MM.1S (cell line): Measurements from ENCODE around the gene APPL2.

Source experiments
- DNase-seq: peaks from one replicate; pipeline ENCODE4 v3.0.0-alpha.2; 2015
- H2AFZ ChIP-seq: fragments of 300-600 bp; sonication (generic); 2 replicates; pipeline ENCODE4 v1.6.0; 2016; ENCODE audit warnings: antibody characterized with exemption, low read length
- H3F3A ChIP-seq: fragments of 300-600 bp; sonication (generic); 2 replicates; pipeline ENCODE4 v1.6.1; 2016; ENCODE audit warnings: mild to moderate bottlenecking, antibody characterized with exemption, low read length, moderate library complexity, mixed read lengths; ENCODE audit not compliant: insufficient read depth
- H3K27ac ChIP-seq: fragments of 300-600 bp; sonication (generic); 2 replicates; pipeline ENCODE4 v1.5.1; 2016; ENCODE audit warnings: mild to moderate bottlenecking, low read length
- H3K27me3 ChIP-seq: fragments of 300-600 bp; sonication (generic); replicated peaks from 2 replicates; pipeline ENCODE4 v1.6.0; 2016; ENCODE audit warnings: low read length; ENCODE audit not compliant: insufficient read depth
- H3K36me3 ChIP-seq: fragments of 300-600 bp; sonication (generic); replicated peaks from 2 replicates; pipeline ENCODE4 v1.6.1; 2016; ENCODE audit warnings: mild to moderate bottlenecking, low read length, mixed read lengths; ENCODE audit not compliant: insufficient read depth
- H3K4me1 ChIP-seq: fragments of 300-600 bp; sonication (generic); 2 replicates; pipeline ENCODE4 v1.6.1; 2016; ENCODE audit warnings: low read length, mixed read lengths
- H3K4me2 ChIP-seq: fragments of 300-600 bp; sonication (generic); 2 replicates; pipeline ENCODE4 v1.6.0; 2016; ENCODE audit warnings: low read depth, low read length
- H3K4me3 ChIP-seq: fragments of 300-600 bp; sonication (generic); 2 replicates; pipeline ENCODE4 v1.5.1; 2016; ENCODE audit warnings: low read length, mixed read lengths
- H3K79me2 ChIP-seq: fragments of 300-600 bp; sonication (generic); 2 replicates; pipeline ENCODE4 v1.6.1; 2016; ENCODE audit warnings: mixed run types, low read length, mixed read lengths
- H3K9ac ChIP-seq: fragments of 300-600 bp; sonication (generic); 2 replicates; pipeline ENCODE4 v1.6.1; 2016; ENCODE audit warnings: low read length, mixed read lengths
- H3K9me2 ChIP-seq: fragments of 300-600 bp; sonication (generic); replicated peaks from 2 replicates; pipeline ENCODE4 v1.6.1; 2016; ENCODE audit warnings: mild to moderate bottlenecking, low read length, mixed read lengths; ENCODE audit not compliant: insufficient read depth
- H3K9me3 ChIP-seq: fragments of 300-600 bp; sonication (generic); replicated peaks from 2 replicates; pipeline ENCODE4 v1.6.1; 2016; ENCODE audit warnings: mild to moderate bottlenecking, low read length, mixed read lengths; ENCODE audit not compliant: insufficient read depth
- H4K20me1 ChIP-seq: fragments of 300-600 bp; sonication (generic); 2 replicates; pipeline ENCODE4 v1.6.1; 2016; ENCODE audit warnings: mild to moderate bottlenecking, low read length, moderate library complexity, mixed read lengths; ENCODE audit not compliant: insufficient read depth
- EZH2 ChIP-seq: fragments of 300-600 bp; sonication (generic); optimal IDR thresholded peaks from 2 replicates; pipeline ENCODE3; 2017; ENCODE audit warnings: low read depth, mild to moderate bottlenecking, antibody characterized with exemption, low read length, mixed read lengths
- EZH2phosphoT487 ChIP-seq: fragments of 300-600 bp; sonication (generic); IDR thresholded peaks from 2 replicates; pipeline ENCODE4 v1.6.1; 2018; ENCODE audit warnings: antibody characterized with exemption, low read length
- TF ChIP-seq, protein P1 (sequence below): fragments of 300-600 bp; sonication (generic); IDR thresholded peaks from 2 replicates; pipeline ENCODE4 v1.5.1; 2016; ENCODE audit warnings: antibody characterized with exemption, low read length, mixed read lengths

APPL2 gene

DNA sequence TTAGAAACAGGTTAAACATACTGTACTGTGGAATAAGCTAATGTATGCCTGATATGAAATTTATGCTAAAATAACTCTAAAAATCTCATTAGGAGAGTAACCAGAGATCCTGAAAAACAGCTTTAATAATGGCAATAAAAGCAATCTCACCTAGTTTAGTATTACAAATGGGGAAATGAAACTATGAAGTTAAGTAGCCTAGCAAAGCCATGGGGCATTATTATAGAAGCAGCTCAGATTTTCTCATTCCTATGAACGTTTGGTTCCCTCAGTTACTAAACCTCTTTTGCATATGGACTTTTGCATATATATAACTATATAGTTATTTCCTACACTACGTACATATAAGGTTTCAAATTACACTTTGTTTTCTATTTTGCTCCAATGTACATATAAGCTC lies 25.0 kb upstream of the APPL2 start:
- no peaks in the 10 kb centered on the region for H3F3A ChIP-seq
- H3K9me3 ChIP-seq, result no peaks in the 10 kb centered on the region
- no peaks in the 10 kb centered on the region for H3K9me2 ChIP-seq
- no peaks in the 10 kb centered on the region for H3K36me3 ChIP-seq
- no peaks in the 10 kb centered on the region for H3K27me3 ChIP-seq
- H4K20me1 ChIP-seq, result no peaks in the 10 kb centered on the region
- no peaks in the 10 kb centered on the region for H3K79me2 ChIP-seq
- H2AFZ ChIP-seq, result no peak overlapping the region
- TF ChIP-seq EZH2phosphoT487, result no peak
- no peak for TF ChIP-seq EZH2
- TF ChIP-seq, protein P1, sequence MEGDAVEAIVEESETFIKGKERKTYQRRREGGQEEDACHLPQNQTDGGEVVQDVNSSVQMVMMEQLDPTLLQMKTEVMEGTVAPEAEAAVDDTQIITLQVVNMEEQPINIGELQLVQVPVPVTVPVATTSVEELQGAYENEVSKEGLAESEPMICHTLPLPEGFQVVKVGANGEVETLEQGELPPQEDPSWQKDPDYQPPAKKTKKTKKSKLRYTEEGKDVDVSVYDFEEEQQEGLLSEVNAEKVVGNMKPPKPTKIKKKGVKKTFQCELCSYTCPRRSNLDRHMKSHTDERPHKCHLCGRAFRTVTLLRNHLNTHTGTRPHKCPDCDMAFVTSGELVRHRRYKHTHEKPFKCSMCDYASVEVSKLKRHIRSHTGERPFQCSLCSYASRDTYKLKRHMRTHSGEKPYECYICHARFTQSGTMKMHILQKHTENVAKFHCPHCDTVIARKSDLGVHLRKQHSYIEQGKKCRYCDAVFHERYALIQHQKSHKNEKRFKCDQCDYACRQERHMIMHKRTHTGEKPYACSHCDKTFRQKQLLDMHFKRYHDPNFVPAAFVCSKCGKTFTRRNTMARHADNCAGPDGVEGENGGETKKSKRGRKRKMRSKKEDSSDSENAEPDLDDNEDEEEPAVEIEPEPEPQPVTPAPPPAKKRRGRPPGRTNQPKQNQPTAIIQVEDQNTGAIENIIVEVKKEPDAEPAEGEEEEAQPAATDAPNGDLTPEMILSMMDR, result no peak
- H3K9ac ChIP-seq, result no peak overlapping the region
- no peak overlapping the region for H3K27ac ChIP-seq
- no peak overlapping the region for H3K4me3 ChIP-seq
- DNase-seq, result no peak
- H3K4me1 ChIP-seq, result 0 out of 2 replicates have a peak, but pooled peaks cover 12% of the 10 kb centered on the region
- H3K4me2 ChIP-seq, result no peak overlapping the region

DNA sequence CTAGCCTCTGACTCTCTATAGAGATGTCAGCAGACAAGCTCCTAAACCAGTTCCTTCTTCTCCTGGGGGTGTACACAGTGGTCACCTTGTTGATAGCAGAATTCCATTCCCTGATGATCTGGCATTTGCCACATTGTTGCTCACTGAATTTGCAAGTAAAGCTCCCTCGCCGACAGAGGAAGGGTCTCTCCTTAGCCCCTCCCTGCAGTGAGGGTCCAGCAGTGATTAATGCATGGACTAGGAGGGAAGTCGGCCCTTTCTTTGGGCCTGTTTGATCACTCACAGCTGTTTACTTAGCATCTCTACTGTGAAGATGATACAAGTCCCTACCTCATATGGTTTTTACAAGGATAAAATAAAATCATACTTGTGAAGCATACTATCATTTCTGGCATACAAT lies 23.3 kb upstream of the APPL2 start:
- no peak overlapping the region for H2AFZ ChIP-seq

DNA sequence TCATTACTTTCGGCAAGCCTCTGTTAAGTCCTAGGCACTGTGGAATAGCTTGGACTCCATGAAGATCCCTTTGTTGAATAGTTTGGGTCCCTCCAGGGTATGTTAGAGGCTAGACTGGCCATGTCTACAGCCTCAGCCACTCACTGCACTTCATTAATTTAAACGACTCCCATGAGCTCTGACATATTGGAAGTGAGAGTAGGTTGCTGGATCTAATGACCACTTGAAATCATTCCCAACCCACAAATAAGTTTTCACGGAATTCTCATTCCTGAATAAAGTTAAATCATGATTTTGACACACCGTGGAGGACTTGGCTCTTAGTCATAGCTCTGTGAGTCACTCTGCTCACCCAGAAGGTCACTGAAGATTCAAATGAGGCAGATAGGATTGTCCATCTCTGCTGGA lies 21.4 kb upstream of the APPL2 start:
- Histone ChIP-seq H2AFZ (no peak overlapping the region), H3K9me3 (no peaks in the 10 kb centered on the region), H3K9me2 (no peaks in the 10 kb centered on the region), H3K27ac (no peak overlapping the region), H3K36me3 (no peaks in the 10 kb centered on the region), H3K4me3 (no peak overlapping the region), H3K27me3 (no peaks in the 10 kb centered on the region), H4K20me1 (no peaks in the 10 kb centered on the region), H3K79me2 (no peaks in the 10 kb centered on the region), H3K4me2 (no peak overlapping the region), H3K9ac (no peak overlapping the region), H3K4me1 (0 out of 2 replicates have a peak, but pooled peaks cover 12% of the 10 kb centered on the region), H3F3A (no peaks in the 10 kb centered on the region)
- no peak for DNase-seq
- no peak for TF ChIP-seq EZH2
- TF ChIP-seq EZH2phosphoT487, result no peak
- TF ChIP-seq, protein P1, result no peak

More for the DNA sequence above, 23.3 kb upstream of the APPL2 start:
- Histone ChIP-seq H4K20me1 (no peaks in the 10 kb centered on the region), H3K4me2 (no peak overlapping the region), H3K27me3 (no peaks in the 10 kb centered on the region), H3K9me2 (no peaks in the 10 kb centered on the region), H3K9me3 (no peaks in the 10 kb centered on the region), H3F3A (no peaks in the 10 kb centered on the region), H3K9ac (no peak overlapping the region), H3K79me2 (no peaks in the 10 kb centered on the region), H3K4me1 (0 out of 2 replicates have a peak, but pooled peaks cover 12% of the 10 kb centered on the region), H3K36me3 (no peaks in the 10 kb centered on the region), H3K27ac (no peak overlapping the region), H3K4me3 (no peak overlapping the region)
- no peak for DNase-seq
- TF ChIP-seq EZH2phosphoT487 (no peak), EZH2 (no peak)
- TF ChIP-seq, protein P1, result no peak
